K562 (cell line): ENCODE data around the gene MAPK8IP2. TPM values are rescaled to one million over a fixed set of nuclear protein-coding genes. Genes with fewer than 3 reads are reported as not detected.

Source experiments
- ATAC-seq: fragments of 200-7000 bp; cut with Tn5 transposase; 3 replicates; pipeline ENCODE4 v1.9.1; 2020; ENCODE audit warnings: moderate library complexity
- BruUV-seq: library from RNA; stranded (reverse); fragments of 400-500 nt; replicated peaks from 2 replicates; lab custom pipeline; 2021; lab: Mats Ljungman, UMichigan
- CTCF ChIA-PET: fragments of 300-600 bp; formaldehyde crosslinking; extraction: SDS; loops from one replicate; lab custom pipeline; 2021; ENCODE audit warnings: low intra/inter-chr PET ratio; lab: Yijun Ruan, JAX
- POLR2A ChIA-PET: fragments of 300-600, 350-650 bp; sonication (Branson Sonifier 250); formaldehyde crosslinking; extraction: SDS; loops from one replicate; lab custom pipeline; 2021; ENCODE audit warnings: antibody characterized with exemption, inconsistent platforms; lab: Yijun Ruan, JAX
- DNase-seq, 4 experiments: peaks; one replicate each; pipeline versions ENCODE4 v3.0.0 to v3.0.0-alpha.2; 2011 to 2018; ENCODE audit warnings: low spot score in 3 of 4, mixed read lengths in 3 of 4; ENCODE audit errors: extremely low read depth in 1 of 4
- FAIRE-seq: peaks from 2 replicates; lab custom pipeline; 2011; peaks lifted over from hg19 to GRCh38; lab: Jason Lieb, UNC
- H2AFZ ChIP-seq: 2 replicates; pipeline ENCODE4 v1.6.0; 2011; ENCODE audit warnings: low read depth, low read length, control low read depth, inconsistent platforms
- H3K27ac ChIP-seq: fragments of 200-600 bp; 3 replicates; pipeline ENCODE4 v1.8.0; 2011; ENCODE audit warnings: low read depth, mild to moderate bottlenecking, control low read depth, inconsistent platforms, low read length, moderate library complexity, mixed read lengths; ENCODE audit errors: extremely low read depth
- H3K27me3 ChIP-seq, 2 experiments: fragments of 300-600 bp in 1 of 2; 2 replicates in 1 of 2; 3 replicates in 1 of 2; pipeline versions ENCODE4 v1.6.0 to v1.8.0; 2011; ENCODE audit warnings: inconsistent platforms in 2 of 2, low read length in 2 of 2, mild to moderate bottlenecking in 1 of 2, mixed read lengths in 1 of 2, moderate library complexity in 1 of 2; ENCODE audit not compliant: control insufficient read depth in 2 of 2, insufficient read depth in 2 of 2
- H3K36me3 ChIP-seq: fragments of 300-600 bp; 3 replicates; pipeline ENCODE4 v1.8.0; 2011; ENCODE audit warnings: mild to moderate bottlenecking, low read length, inconsistent platforms; ENCODE audit not compliant: control insufficient read depth, insufficient read depth
- H3K4me1 ChIP-seq, 2 experiments: fragments of 200-600 bp in 1 of 2; replicated peaks in 1 of 2; 2 replicates in 1 of 2; 3 replicates in 1 of 2; pipeline versions ENCODE4 v1.5.1 to v1.8.0; 2011; ENCODE audit warnings: inconsistent platforms in 2 of 2, low read length in 2 of 2, mild to moderate bottlenecking in 1 of 2, mixed read lengths in 1 of 2, moderate library complexity in 1 of 2; ENCODE audit not compliant: control insufficient read depth in 2 of 2, insufficient read depth in 2 of 2
- H3K4me2 ChIP-seq: 2 replicates; pipeline ENCODE4 v1.6.1; 2011; ENCODE audit warnings: low read length, control low read depth, inconsistent platforms, mixed read lengths; ENCODE audit not compliant: insufficient read depth
- H3K4me3 ChIP-seq: fragments of 200-600 bp; sonication (generic), shearing (Covaris generic); 2 replicates; pipeline ENCODE4 v1.5.1; 2016; ENCODE audit warnings: control low read depth, inconsistent platforms
- H3K79me2 ChIP-seq: fragments of 200-600 bp; 3 replicates; pipeline ENCODE4 v1.8.0; 2011; ENCODE audit warnings: low read length, inconsistent platforms; ENCODE audit not compliant: control insufficient read depth, insufficient read depth
- H3K9ac ChIP-seq, 2 experiments: 2 replicates each; pipeline versions ENCODE4 v1.6.0 to v1.6.1; 2011; ENCODE audit warnings: low read depth in 2 of 2, low read length in 2 of 2, control low read depth in 1 of 2, inconsistent platforms in 1 of 2, mild to moderate bottlenecking in 1 of 2, mixed read lengths in 1 of 2; ENCODE audit not compliant: insufficient read depth in 1 of 2
- H3K9me1 ChIP-seq: one replicate; pipeline ENCODE4 v1.6.0; 2011; ENCODE audit warnings: inconsistent platforms, mild to moderate bottlenecking, low read length, moderate library complexity; ENCODE audit not compliant: control insufficient read depth, insufficient read depth
- H3K9me3 ChIP-seq: replicated peaks from 2 replicates; pipeline ENCODE4 v1.5.1; 2011; ENCODE audit warnings: low read depth, low read length, inconsistent platforms; ENCODE audit not compliant: control insufficient read depth, insufficient read depth
- H4K20me1 ChIP-seq: replicated peaks from 2 replicates; pipeline ENCODE4 v1.6.1; 2011; ENCODE audit warnings: low read length, inconsistent platforms, mixed read lengths; ENCODE audit not compliant: control insufficient read depth, insufficient read depth
- FOXP1 ChIP-seq: sonication (generic); formaldehyde crosslinking; IDR thresholded peaks from 2 replicates; pipeline ENCODE4 v1.8.0; 2022; ENCODE audit warnings: mild to moderate bottlenecking, missing genetic modification reagents
- HIVEP1 ChIP-seq: fragments of 250-450 bp; sonication (Bioruptor Pico); IDR thresholded peaks from 2 replicates; pipeline ENCODE4 v1.4.0; 2020; ENCODE audit warnings: mild to moderate bottlenecking
- MLLT1 ChIP-seq, 2 experiments: fragments of 450-650 bp; IDR thresholded peaks; 2 replicates each; pipeline ENCODE4 v1.6.1; 2016
- NCOA2 ChIP-seq, 2 experiments: fragments of 450-650 bp; IDR thresholded peaks; 2 replicates each; pipeline ENCODE4 v1.6.1; 2018; ENCODE audit warnings: mild to moderate bottlenecking in 2 of 2, moderate library complexity in 1 of 2; ENCODE audit not compliant: partially characterized antibody in 2 of 2
- PRMT5 ChIP-seq: sonication (generic); formaldehyde crosslinking; IDR thresholded peaks from 2 replicates; pipeline ENCODE4 v1.5.0; 2020; ENCODE audit warnings: missing genetic modification reagents
- STAG1 ChIP-seq: sonication (generic); formaldehyde crosslinking; IDR thresholded peaks from 2 replicates; pipeline ENCODE4 v1.5.0; 2020; ENCODE audit warnings: missing genetic modification reagents, borderline replicate concordance
- UBTF ChIP-seq, 2 experiments: IDR thresholded peaks; 2 replicates each; pipeline ENCODE4 v1.6.1; 2012; ENCODE audit warnings: improper control_type of control experiment in 2 of 2, low read depth in 2 of 2, low read length in 2 of 2, borderline replicate concordance in 1 of 2
- XRCC5 ChIP-seq: fragments of 200-400 bp; formaldehyde crosslinking; IDR thresholded peaks from 2 replicates; pipeline ENCODE4 v1.6.1; 2017; ENCODE audit warnings: low read depth, mild to moderate bottlenecking, low read length
- ZNF217 ChIP-seq: sonication (generic); formaldehyde crosslinking; IDR thresholded peaks from 2 replicates; pipeline ENCODE4 v1.8.0; 2022; ENCODE audit warnings: mild to moderate bottlenecking, missing genetic modification reagents
- ZNF239 ChIP-seq: fragments of 250-450 bp; sonication (Bioruptor Pico); IDR thresholded peaks from 2 replicates; pipeline ENCODE4 v1.4.0; 2020; ENCODE audit warnings: mild to moderate bottlenecking
- WGBS: fragments of 100-300 bp; shearing (Covaris generic); methylation state at CpG from one replicate; pipeline ENCODE4 v1.1.6; 2016; ENCODE audit warnings: low coverage, mixed read lengths; ENCODE audit not compliant: insufficient coverage; ENCODE audit errors: missing lambda C conversion rate; 5-methylcytosine and 5-hydroxymethylcytosine counted together
- in situ Hi-C: fragments of 300-500 bp; cut with MboI; formaldehyde crosslinking; loops from 4 replicates; pipeline ENCODE4 v1.15.0; 2018; ENCODE audit warnings: inconsistent platforms, mixed read lengths
- intact Hi-C: fragments of 100-400 bp; cut with micrococcal nuclease; formaldehyde crosslinking; loops from 2 replicates; pipeline ENCODE4 v1.14.2; 2022
- polyA plus RNA-seq, 8 experiments: library from polyadenylated mRNA; depleted of rRNA in 4 of 8; stranded (reverse) in 5 of 8; unstranded in 3 of 8; fragments of >200 nt; fragmentation: Nextera tagmentation in 2 of 8; fragmentation: Illumina TruSeq in 1 of 8; extraction: Ambion mirVana in 2 of 8; extraction: Trizol in 1 of 8; gene quantifications; 2 replicates each; pipeline versions ENCODE4 v1.2.1 to v1.2.3, GENCODE V29; 2011 to 2014; ENCODE audit warnings: inconsistent platforms in 1 of 8, missing spikeins in 1 of 8
- total RNA-seq, 7 experiments: library from RNA; depleted of rRNA in 6 of 7; stranded (reverse); fragments of >200 nt in 6 of 7; fragmentation: Illumina TruSeq in 2 of 7; extraction: Trizol in 2 of 7; gene quantifications; 2 replicates each; pipeline versions ENCODE4 v1.2.1 to v1.2.3, GENCODE V29; 2011 to 2021; ENCODE audit warnings: low replicate concordance in 1 of 7
- TF ChIP-seq, protein P1 (sequence below): sonication (generic); formaldehyde crosslinking; IDR thresholded peaks from 2 replicates; pipeline ENCODE4 v1.8.0; 2023; ENCODE audit warnings: mild to moderate bottlenecking, missing genetic modification reagents
- TF ChIP-seq, protein P2 (sequence below): fragments of 250-450 bp; sonication (Bioruptor Pico); IDR thresholded peaks from 2 replicates; pipeline ENCODE4 v1.4.0; 2020; ENCODE audit warnings: mild to moderate bottlenecking

MAPK8IP2 gene
- total and polyA plus RNA-seq, 9 of the 15 experiments (the other 6 are each of a cell fraction or from before 2014, with no cell fraction given) = 0.01 to 0.47 (median 0.07) TPM; not detected in 2

DNA sequence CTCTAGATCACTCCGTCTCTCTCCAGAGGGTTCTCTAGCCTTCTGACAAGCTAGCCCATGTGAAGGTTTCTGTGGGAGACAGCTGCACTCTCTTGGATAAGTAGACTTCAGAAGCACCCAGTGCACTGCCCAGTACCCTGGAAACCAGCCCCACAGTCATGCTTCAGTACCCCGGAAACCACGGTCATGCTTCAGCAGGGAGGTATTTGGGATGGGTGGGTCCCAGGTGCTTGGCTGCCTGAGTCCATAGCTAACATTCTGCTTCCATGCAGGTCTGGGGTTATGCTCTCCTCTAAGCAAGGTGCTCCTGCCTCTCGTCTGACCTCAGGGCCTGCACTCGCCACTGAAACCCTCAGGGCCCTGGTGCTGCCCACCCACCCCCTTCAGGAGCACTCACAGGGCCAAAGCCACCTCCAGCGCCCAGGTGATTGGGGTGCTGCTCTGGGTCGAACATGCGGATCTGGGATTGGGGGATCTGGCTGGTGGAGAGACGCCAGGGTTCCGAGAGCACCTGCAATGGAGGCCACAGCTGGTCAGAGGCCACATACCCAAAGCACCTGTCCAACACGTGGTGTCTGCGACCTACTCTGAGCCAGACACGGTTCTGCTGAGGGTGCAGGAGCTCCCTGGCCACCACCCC, 30.6 kb upstream of the MAPK8IP2 start:
- Histone ChIP-seq H4K20me1 (no peaks in the 10 kb centered on the region), H3K4me1 (peaks cover 0 to 10% of the 10 kb centered on the region in 2 experiments; a peak in 3 of 5 replicates), H3K79me2 (no peaks in the 10 kb centered on the region), H3K4me2 (no peak overlapping the region), H3K36me3 (no peaks in the 10 kb centered on the region), H3K27ac (no peak overlapping the region), H3K9me1 (no peaks in the 10 kb centered on the region), H3K9me3 (no peaks in the 10 kb centered on the region), H3K4me3 (no peak overlapping the region), H3K9ac (no peak overlapping the region), H2AFZ (no peak overlapping the region), H3K27me3 (no peaks in the 10 kb centered on the region)
- intact Hi-C loops (no loop called here), in situ Hi-C loops (loop anchor here (5.0 kb wide), 1 partner anchor 48 kb away; no protein-coding TSS in a partner anchor)
- DNase-seq = no peak
- FAIRE-seq = no peak
- ChIA-PET POLR2A (interaction anchor here (0.6 kb wide), 2 partner anchors 48 to 73 kb away, joined by 3 read pairs; no protein-coding TSS in a partner anchor), CTCF (no interaction called here)
- no TSS peak for BruUV-seq
- WGBS = 72% methylated on average over 13 of the region's 13 CpGs
- no peak for ATAC-seq
- TF ChIP-seq, protein P1, sequence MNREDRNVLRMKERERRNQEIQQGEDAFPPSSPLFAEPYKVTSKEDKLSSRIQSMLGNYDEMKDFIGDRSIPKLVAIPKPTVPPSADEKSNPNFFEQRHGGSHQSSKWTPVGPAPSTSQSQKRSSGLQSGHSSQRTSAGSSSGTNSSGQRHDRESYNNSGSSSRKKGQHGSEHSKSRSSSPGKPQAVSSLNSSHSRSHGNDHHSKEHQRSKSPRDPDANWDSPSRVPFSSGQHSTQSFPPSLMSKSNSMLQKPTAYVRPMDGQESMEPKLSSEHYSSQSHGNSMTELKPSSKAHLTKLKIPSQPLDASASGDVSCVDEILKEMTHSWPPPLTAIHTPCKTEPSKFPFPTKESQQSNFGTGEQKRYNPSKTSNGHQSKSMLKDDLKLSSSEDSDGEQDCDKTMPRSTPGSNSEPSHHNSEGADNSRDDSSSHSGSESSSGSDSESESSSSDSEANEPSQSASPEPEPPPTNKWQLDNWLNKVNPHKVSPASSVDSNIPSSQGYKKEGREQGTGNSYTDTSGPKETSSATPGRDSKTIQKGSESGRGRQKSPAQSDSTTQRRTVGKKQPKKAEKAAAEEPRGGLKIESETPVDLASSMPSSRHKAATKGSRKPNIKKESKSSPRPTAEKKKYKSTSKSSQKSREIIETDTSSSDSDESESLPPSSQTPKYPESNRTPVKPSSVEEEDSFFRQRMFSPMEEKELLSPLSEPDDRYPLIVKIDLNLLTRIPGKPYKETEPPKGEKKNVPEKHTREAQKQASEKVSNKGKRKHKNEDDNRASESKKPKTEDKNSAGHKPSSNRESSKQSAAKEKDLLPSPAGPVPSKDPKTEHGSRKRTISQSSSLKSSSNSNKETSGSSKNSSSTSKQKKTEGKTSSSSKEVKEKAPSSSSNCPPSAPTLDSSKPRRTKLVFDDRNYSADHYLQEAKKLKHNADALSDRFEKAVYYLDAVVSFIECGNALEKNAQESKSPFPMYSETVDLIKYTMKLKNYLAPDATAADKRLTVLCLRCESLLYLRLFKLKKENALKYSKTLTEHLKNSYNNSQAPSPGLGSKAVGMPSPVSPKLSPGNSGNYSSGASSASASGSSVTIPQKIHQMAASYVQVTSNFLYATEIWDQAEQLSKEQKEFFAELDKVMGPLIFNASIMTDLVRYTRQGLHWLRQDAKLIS (CRISPR knock-in tag) = no peak
- no peak for TF ChIP-seq MLLT1 (IDR thresholded peaks at IDR 0.05)
- no peak for TF ChIP-seq XRCC5
- TF ChIP-seq, protein P2, sequence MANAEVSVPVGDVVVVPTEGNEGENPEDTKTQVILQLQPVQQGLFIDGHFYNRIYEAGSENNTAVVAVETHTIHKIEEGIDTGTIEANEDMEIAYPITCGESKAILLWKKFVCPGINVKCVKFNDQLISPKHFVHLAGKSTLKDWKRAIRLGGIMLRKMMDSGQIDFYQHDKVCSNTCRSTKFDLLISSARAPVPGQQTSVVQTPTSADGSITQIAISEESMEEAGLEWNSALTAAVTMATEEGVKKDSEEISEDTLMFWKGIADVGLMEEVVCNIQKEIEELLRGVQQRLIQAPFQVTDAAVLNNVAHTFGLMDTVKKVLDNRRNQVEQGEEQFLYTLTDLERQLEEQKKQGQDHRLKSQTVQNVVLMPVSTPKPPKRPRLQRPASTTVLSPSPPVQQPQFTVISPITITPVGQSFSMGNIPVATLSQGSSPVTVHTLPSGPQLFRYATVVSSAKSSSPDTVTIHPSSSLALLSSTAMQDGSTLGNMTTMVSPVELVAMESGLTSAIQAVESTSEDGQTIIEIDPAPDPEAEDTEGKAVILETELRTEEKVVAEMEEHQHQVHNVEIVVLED (CRISPR knock-in tag) = no peak
- TF ChIP-seq ZNF217 (CRISPR knock-in tag) = no peak
- TF ChIP-seq NCOA2 (IDR thresholded peaks at IDR 0.05; ENCODE audit: partially characterized antibody in 2 of 2) = no peak
- TF ChIP-seq HIVEP1 (CRISPR knock-in tag) = no peak
- no peak for TF ChIP-seq ZNF239
- TF ChIP-seq PRMT5 (CRISPR knock-in tag) = no peak
- no peak for TF ChIP-seq FOXP1 (CRISPR knock-in tag)
- no peak for TF ChIP-seq STAG1
- no peak for TF ChIP-seq UBTF (IDR thresholded peaks at IDR 0.05; ENCODE audit: borderline replicate concordance in 1 of 2, low read depth in 2 of 2, low read length in 2 of 2)
